GM10266 (cell line): Measurements from ENCODE around the gene DCXR.

ENCODE experiments used
- DNase-seq: peaks from one replicate; pipeline ENCODE4 v3.0.0; 2012; ENCODE audit errors: extremely low spot score
- CTCF ChIP-seq: IDR thresholded peaks from 2 replicates; pipeline ENCODE4 v1.5.1; 2012; ENCODE audit warnings: mild to moderate bottlenecking, low read depth; ENCODE audit not compliant: control insufficient read depth, insufficient read depth; ENCODE audit errors: missing control alignments

DCXR gene

GRCh38 chr17:82056729-82057621 lies 19.5 kb upstream of the DCXR start:
- no peak for TF ChIP-seq CTCF
- no peak for DNase-seq

GRCh38 chr17:82055965-82056728 lies 18.6 kb upstream of the DCXR start:
- no peak for TF ChIP-seq CTCF

GRCh38 chr17:82055023-82055964 lies 17.8 kb upstream of the DCXR start:
- no peak for DNase-seq

More at GRCh38 chr17:82055965-82056728, 18.6 kb upstream of the DCXR start:
- no peak for DNase-seq

GRCh38 chr17:82054351-82055022 lies 17.0 kb upstream of the DCXR start:
- no peak for TF ChIP-seq CTCF
- no peak for DNase-seq

More at GRCh38 chr17:82055023-82055964, 17.8 kb upstream of the DCXR start:
- TF ChIP-seq CTCF, result no peak

GRCh38 chr17:82053556-82054263 lies 16.2 kb upstream of the DCXR start:
- TF ChIP-seq CTCF, result no peak
- no peak for DNase-seq

- DNase-seq, result no peak
- TF ChIP-seq CTCF, result no peak
Observed at GRCh38 chr17:82053130-82053529, 15.6 kb upstream of the DCXR start.
